ENCODE results near the gene P4HTM.

Gene P4HTM

DNA sequence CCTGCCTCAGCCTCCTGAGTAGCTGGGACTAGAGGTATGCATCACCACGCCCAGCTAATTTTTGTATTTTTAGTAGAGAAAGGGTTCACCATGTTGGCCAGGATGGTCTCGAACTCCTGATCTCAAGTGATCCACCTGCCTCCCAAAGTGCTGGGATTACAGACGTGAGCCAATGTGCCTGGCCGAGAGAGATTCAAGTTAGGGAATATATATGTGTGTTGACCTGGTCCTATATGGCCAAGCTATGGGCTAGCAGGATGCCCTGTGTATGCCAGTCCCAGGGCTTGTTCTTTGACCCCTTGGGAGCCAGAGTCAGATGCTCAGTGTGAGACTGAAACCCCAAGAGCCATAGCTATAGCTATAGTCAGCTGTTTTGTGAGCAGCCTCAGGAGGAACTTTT lies 33.7 kb downstream of the P4HTM start:
- no peak for DNase-seq (ENCODE audit: low read depth in 1 of 2, low spot score in 1 of 2)

DNA sequence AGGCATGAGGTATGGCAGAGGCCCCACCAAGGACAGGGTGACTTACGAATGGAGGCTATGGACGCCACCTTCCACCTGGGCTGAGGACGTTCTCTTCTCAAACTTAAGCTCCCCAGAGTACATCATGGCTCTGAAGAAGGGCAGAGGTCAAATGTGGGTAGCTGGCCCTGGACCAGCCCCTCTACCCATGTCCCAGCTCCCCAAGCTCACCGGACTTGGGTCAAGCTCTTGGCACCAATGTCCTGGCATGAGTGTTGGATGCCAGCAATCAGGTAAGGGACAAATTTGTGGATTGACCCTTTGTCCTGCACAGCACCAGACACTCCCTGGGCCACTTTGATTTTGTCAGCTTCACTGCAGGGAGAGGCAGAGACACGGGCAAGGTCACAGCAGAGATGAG lies 34.4 kb downstream of the P4HTM start:
- DNase-seq (ENCODE audit: low read depth in 1 of 2, low spot score in 1 of 2): no peak

DNA sequence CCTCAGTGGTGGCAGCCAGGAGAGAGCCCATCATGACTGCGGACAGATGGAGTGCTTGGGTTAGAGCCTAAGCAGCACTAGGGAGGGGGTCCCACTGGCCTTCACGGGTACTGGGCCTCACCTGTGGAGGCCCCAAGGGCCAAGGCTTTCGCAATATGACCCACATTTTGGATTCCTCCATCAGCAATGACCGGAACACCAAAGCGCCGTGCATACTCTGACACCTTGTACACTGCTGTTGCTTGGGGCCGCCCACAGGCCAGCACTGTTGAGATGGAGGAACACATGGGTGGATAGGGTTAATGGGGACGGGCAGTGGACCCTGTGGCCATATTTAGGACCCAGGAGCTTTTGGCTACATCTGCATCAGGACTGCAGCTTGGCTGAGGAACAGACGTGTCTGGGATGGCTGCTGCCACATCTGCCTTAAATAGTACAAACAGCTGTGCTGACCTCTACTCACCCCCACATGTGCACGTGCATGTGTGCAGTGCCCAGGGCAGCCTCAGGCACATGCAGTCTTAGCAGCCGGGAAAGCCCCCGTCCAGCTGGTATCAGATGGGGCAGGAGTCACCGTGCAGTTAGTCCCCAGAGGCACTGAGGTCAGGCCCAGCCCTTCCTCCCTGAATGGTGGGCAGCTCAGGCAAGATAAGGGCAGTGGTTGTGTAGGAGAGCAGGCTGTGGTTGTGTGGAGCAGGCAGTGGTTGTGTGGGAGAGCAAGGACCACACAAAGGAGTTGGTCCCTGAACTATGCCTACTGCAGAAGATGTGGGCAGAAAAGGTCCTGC lies 35.2 kb downstream of the P4HTM start:
- DNase-seq (ENCODE audit: low read depth in 1 of 2, low spot score in 1 of 2): no peak

DNA sequence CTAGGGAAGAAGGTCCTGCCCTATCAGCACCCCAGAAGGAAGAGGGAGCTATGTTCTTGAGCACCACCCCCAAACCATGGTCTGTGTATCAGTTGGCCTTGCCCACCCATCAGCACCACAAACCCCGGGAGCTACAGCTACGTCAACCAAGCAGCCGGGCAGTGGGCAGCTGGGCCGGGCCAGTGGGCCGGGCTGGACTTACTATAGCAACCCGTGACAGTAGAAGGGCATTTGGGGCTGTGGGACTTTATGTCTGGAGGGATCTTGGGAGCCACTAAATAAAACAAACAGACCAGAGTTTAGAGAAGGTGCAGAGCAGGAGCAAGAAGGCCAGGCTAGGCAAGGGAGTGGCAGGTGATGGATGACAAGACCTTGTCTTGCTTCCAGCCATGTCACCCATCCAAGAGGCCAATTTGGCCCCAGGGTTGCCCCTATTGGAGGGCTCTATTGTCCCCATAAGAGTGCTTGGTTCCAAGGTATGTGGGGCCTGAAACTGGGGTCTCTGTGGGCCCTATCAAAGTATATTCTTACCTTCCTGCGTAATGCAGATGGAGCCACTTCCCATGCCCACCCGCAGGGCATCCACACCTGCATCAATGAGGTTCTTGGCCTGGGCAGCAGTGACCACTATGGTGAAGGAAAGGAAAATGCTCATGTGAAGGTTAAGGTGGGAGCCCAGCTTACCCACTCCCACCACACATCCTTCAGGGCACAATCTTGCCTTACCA lies 35.9 kb downstream of the P4HTM start:
- no peak for DNase-seq (ENCODE audit: low read depth in 1 of 2, low spot score in 1 of 2)

DNA sequence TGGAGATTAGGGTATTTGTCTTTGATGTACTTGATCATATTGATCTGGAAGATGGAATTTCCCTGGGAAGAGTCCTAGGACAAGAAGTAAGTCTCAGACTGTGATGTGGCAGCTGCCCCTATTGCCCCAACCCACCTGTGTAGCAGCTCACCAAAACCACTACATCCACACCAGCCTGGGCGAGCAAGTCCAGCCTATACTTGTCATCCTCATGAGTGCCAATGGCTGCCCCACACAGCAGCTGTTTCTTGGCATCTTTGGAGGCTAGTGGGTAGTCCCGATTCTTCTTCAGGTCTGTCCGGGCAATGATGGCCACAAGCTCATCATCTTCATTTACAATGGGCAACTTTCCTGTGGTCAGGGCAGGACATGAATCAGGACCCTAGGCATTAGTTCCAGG lies 36.5 kb downstream of the P4HTM start:
- no peak for DNase-seq (ENCODE audit: low read depth in 1 of 2, low spot score in 1 of 2)

DNA sequence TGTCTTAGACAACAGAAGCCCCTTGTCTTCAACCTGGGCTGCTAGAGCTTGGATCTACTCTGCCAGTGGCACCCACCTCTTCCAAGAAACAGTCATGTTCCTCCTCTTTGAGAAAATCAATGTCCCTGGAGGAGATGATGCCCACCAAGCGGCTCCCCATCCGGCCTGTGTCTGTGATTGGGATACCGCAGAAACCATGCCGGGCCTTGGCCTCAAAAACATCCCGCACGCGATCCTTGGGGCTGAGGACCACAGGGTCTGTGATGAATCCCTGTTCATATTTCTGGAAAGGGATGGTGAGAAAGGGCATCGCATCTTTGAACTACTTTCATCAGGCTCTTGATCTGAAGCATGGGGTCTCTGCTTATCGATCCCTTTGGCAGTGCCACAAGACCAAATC lies 37.6 kb downstream of the P4HTM start:
- DNase-seq (ENCODE audit: low read depth in 1 of 2, low spot score in 1 of 2): no peak

DNA sequence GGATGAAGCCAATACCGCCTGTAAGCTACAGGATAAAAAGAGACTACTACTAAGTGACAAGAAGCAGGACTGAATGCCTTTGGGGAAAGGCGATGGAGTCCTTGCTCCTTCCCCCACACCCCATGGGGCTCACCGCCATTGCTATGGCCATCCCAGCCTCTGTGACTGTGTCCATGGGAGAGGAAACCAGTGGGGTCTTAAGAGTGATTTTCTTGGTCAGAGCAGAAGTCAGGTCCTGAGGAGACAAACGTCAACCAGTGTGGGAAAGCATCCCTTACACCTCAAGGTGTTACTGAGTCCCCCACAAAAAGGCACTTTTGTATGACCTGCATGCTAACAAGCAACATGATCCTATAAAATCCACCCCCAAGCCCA lies 38.2 kb downstream of the P4HTM start:
- no peak for DNase-seq (ENCODE audit: low read depth in 1 of 2, low spot score in 1 of 2)

DNA sequence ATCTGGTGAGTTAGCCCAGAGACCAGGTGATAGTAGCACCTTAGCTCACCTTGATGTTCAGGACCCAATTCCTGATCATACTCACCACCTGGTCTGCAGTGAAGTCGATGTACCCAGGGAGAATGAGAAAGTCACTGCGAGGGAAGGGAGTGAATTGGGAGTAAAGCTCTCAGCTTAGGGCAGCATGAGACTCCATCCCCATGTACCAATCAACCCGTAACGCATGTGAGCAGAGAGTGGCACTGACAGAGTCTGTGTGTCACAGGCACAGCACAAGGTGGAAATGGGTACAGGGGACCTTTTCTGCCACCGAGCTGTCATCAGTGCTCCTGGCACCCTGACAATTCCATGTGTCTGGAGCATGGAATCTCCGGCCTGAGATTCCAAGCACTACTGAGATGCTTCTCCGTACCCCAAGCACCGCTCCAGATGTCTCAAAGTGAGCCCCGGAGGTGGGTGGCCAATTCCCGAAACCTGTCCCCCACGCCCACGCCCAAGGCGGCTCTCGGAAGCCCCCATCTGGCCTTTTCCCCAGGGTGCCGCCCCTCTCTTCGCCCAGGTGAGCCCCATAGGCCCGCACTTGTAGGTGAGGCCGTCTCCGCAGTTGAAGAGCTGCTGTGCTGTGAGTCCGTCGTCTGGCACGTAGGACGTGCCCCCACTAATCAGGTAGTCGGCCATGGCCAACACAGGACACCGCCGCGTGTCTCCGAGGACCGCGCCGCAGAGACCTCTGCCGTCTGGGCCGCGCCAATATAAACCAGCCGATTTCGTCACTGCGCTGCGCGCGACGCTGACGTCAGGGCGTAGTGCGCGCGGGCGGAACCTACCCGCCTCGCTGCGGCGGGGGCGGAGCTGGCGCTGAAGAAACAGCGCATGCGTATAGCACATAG lies 38.9 kb downstream of the P4HTM start, which contains the start of gene IMPDH2:
Gene IMPDH2, minus strand, starts transcription at position 726 of the 890 bp plus-strand sequence. Its CDS starts 48 bp downstream, at position 678.
- DNase-seq (ENCODE audit: low read depth in 1 of 2, low spot score in 1 of 2): peak; percentile 86 to 92

DNA sequence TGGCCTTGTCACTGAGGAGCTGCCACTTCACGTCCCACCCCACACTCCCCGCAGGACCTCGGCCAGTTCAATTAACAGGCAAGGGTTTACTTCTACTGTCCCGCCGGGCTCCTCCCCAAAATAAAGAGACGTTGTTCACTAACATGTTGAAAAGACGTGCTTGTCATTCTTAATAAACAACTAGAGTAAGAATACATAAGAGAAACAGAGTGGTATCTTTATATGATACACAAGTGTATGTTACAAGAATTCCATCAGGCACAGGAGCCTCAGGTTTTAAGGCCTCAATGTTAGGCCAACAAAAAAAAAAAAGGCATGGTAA lies 39.5 kb downstream of the P4HTM start:
- no peak for DNase-seq (ENCODE audit: low read depth in 1 of 2, low spot score in 1 of 2)

DNA sequence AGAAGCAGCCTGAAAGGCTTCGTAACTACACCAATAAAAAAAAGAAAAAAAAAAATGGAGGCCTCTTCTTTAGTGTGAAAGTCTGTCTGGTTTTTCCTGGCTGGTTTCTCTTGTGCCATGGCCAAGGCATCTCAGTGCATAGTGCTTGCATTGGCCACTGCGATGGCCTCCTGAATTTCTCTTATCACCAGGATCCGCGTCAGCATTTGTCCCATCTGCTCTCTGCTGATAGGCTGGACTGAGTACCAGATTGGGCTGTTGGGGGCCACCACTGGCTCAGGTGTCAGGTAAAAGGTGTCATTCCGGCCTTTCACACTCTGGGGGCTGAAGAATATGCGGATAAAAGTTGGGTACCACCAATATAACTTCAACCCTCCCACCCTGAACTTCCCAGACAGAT lies 40.3 kb downstream of the P4HTM start:
- DNase-seq (ENCODE audit: low read depth in 1 of 2, low spot score in 1 of 2): no peak

DNA sequence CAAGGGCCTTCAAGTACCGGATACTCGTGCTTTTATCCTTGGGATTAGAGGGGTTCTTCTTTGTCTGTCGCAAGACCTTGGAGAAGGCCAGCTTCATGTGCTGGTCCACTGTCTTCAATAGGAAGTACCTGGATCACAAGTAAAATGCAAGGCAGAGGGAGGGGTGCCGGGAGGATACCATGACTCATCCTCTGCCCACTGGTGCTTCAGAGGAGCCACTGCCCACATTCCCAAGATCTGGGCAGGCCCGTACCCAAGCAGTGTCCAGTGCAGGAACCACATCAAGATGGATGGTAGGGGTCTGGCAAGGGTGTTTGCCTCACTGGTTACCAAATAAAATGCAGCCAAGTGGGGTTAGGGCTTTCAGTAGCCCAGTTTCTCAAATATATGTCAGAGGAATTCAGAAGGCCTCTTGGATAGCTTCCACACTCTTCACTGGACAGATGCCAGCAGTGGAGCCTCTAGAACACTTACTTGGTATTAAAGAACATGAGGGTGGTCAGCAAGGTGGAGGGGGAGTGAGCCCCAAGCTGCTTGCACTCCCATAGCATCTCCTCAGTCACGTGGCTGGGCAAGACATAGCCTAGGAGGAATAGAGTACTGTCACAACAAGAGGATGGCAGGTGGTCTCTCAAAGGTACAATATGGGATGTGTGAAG lies 42.7 kb downstream of the P4HTM start:
- DNase-seq (ENCODE audit: low read depth in 1 of 2, low spot score in 1 of 2): no peak

DNA sequence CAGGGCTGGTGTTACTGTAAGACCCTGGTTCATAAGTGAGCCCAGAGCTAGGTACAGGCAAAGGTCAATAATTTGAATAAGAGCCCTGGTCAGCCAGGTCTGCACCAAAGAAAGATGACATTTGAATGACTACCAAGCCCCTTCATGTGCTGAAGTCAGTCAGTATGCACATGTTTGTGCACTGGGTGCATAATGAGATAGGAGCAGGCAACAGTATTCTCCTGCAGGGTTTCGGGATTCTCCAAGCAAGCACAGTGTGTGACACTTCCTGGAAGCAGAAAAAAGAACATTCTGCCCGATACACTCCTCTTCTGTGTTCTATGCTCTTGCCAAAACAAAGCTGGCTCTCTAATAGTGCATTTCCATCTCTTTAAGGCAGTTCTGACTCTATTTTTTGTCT lies 44.6 kb downstream of the P4HTM start:
- DNase-seq (ENCODE audit: low read depth in 1 of 2, low spot score in 1 of 2): no peak

DNA sequence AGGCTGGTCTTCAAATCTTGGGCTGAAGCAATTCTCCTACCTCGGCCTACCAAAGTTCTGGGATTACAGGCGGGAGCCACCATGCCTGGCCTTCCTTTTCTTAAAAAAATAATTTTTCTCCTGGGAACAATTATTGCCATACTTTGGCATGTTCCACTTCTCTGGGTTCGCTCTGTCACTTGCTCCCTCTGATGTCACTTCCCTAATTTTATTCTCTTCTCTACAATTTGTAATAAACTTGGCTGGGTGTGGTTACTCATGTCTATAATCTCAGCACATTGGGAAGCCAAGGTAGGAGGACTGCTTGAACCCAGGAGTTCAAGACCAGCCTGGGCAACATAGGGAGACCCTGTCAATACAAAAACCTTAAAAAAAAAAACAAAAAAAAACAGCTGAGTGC lies 45.2 kb downstream of the P4HTM start:
- no peak for DNase-seq (ENCODE audit: low read depth in 1 of 2, low spot score in 1 of 2)

DNA sequence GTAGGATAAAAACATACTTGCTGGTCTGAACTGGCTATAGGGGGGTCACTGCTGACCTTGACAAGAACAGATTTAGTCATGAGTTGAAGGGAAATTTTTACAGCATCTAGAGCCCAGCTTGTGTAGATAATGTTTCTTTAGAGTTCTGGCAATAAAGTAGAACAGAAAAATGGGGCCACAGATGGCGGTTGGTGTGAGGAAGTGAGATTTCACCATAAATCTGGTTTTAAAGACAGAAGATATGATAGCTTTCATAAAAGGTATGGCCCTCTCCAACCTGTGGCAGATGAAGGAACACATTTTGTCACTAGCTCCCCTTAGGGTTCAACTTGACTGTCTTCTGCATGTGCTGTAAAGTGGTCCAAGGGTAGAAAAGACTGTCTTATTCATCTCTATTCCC lies 63.5 kb downstream of the P4HTM start:
- no peak for DNase-seq (ENCODE audit: low read depth in 1 of 2, low spot score in 1 of 2)

DNA sequence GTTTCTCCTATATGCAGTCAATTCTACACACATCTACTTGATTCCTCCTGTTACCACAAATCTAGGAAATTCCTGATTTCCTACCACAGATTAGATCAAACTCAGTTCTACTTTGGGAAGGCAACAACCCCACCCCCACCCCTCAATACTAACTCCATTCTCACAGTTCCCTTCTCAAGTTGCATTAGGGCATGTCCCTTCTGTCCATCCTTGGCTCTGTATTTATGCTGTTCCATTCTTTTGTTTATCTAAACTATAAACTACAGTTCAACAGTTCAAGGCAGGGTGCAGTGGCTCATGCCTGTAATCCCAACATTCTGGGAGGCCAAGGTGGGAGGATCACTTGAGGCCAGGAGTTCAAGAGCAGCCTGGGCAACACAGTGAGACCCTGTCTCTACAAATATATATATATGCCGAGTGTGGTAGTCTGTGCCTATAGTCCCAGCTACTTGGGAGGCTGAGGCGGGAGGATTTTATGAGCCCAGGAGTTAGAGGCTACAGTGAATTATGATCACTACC lies 64.4 kb downstream of the P4HTM start:
- DNase-seq (ENCODE audit: low read depth in 1 of 2, low spot score in 1 of 2): no peak

All from stimulated activated CD4-positive, alpha-beta T cell treated with anti-CD3 and anti-CD28 coated beads, Interleukin-15, amount 100 ng/mL, for 1 hour (primary cell).